Measurements from ENCODE around the gene BBS10.

GRCh38 chr12:76345569-76345968, 2.6 kb downstream of the BBS10 start:
- TF ChIP-seq CTCF (conservative IDR thresholded peaks at IDR 0.05; ENCODE audit: low read length) (no peak), EZH2phosphoT487 (IDR thresholded peaks at IDR 0.05; ENCODE audit: borderline replicate concordance) (no peak)

Measured in Loucy (cell line).